Activated naive CD8-positive, alpha-beta T cell treated with anti-CD3 and anti-CD28 coated beads, Interleukin-2, amount 50 U/mL, for 16 hours (primary cell): ENCODE results near the gene FAM107B.
"Not testable (repeated sequence)": the region's sequence is repeated elsewhere in the genome, so short reads cannot be mapped to it uniquely, and the experiment has no call there.

Source experiments
- DNase-seq: peaks from one replicate; pipeline ENCODE4 v3.0.0-alpha.2; 2020; ENCODE audit warnings: low read depth, low spot score

The FAM107B gene

DNA sequence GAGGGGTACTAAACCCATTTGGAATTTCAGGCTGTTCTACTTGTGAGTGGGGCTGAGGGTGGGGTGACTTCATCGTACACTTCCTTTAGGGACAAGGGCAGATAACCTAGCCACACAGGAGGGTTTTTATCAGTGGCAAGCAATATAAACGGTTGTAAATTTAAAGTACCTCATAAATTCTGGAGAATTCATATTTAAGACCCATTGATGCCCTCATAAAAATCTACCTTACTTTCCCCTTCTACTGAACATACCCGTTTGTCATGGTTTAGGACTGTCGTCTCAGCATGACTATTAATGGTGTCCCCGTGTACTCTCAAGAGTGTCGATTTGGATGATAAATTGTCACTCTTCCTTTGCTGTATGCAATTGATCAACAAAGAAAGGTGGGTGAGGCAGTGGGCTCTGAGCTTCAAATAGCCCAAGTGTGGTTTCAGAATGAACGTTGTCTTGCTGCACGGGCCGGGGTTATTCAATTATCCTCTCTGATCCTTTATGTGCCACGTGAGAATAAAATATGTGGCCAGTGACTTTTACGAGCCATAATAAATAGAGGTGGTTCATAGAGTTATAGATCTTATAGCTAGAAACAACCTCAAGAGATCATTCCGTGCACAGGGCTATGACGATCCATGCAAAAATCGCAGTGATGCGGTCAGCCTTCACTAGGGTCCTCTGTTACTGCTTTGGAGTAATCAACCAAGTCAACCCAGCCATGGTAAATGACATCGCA, 82.2 kb downstream of the FAM107B start:
- DNase-seq, result no peak

DNA sequence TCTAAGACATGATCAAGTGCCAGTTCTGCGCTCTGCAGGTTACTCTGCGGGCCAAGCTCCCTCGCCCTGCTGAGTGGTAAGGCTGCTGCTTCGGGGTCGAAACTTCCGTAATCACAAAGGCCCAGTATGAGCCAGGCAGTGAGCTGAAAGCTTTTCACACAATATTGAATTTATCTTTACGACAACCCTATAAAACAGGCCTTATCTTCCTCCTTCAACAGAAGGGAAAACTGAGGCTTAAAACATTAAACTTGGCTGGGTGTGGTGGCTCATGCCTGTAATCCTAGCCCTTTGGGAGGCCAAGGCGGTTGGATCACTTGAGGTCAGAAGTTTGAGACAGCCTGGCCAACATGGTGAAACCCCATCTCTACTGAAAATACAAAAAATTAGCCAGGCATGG, 83.3 kb downstream of the FAM107B start:
- no peak for DNase-seq

DNA sequence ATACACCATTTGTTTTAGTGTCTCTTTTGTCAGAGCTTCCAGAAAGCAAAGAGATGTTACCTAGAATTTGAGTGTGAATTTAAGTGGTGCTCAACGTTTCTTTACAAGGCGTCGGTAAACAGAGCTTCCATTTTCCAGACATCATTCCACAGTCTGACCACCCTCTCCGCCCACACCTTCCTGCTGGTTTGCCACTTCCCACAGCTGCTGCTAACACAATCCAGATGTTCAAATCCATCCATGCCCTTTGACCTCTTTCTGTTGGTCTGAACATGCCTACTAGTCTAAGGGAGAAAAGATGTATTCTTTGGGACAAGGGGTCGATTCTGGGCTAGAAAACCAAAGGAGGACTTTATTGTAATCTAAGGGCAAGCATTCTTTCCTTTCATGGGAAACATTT, 86.1 kb downstream of the FAM107B start:
- DNase-seq, result no peak

DNA sequence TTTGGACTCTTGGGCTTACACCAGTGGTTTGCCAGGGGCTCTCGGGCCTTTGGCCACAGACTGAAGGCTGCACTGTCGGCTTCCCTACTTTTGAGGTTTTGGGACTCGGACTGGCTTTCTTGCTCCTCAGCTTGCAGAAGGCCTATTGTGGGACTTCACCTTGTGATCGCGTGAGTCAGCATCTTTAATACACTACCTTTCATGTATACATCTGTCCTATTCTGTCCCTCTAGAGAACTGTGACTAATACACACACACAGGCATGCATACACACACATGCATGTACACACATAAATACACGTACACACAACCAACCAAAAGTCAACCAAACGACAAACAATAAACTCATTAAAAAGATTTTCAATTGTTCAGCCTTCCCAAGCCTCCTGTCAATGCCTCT, 86.5 kb downstream of the FAM107B start:
- DNase-seq, result not testable (repeated sequence)

DNA sequence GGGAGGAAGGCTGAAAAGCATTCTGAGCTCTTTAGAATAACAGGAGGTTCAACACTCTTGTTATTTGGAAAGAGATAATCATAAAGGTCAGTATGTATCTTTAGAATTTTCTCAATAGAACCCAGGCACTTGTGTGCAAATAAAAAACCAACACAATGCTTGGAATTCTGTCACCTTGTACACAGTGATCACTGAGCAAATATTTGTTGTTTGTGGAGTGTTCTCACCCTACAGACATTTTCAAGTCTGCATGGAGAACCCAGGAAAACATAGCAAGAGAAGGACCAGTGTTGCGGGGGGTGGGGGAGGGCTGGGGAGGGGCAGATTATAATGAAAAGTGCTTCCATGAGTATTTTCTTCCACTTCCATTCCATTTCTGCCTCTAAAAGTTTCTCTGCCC, 87.4 kb downstream of the FAM107B start:
- DNase-seq, result no peak

DNA sequence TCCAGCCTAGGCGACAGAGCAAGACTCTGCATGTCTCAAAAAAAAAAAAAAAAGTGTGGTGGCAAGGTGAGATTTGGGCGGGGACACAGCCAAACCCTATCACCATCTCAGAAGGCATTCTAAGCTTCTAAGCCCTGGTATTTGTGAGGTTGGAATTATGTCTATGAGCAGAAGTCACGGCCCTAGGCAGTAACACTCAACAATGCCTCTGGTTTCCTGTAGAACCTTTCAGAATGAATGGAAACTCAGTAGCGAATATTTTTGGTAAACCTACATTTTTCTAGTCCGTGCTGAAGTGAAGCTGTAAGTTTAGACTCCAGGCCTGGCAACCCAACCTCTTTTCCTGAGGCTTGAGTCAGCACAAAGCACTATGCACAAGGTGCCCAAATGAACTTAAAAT, 88.3 kb downstream of the FAM107B start:
- DNase-seq, result no peak

DNA sequence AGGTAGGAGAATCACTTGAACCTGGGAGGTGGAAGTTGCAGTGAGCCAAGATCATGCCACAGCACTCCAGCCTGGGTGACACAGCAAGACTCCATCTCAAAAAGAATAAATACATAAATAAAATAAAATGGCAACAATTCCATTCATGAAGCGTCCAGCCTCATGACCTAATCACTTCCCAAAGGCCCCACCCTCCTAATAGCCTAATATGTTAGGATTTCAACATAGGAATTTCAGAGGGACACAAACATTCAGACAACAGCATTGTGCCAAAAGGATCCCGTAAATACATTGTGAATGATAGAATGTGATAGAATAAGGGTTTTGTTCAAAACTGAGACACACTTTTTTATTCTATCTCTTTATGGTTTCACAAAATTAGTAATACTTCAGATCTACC, 90.3 kb downstream of the FAM107B start:
- no peak for DNase-seq

DNA sequence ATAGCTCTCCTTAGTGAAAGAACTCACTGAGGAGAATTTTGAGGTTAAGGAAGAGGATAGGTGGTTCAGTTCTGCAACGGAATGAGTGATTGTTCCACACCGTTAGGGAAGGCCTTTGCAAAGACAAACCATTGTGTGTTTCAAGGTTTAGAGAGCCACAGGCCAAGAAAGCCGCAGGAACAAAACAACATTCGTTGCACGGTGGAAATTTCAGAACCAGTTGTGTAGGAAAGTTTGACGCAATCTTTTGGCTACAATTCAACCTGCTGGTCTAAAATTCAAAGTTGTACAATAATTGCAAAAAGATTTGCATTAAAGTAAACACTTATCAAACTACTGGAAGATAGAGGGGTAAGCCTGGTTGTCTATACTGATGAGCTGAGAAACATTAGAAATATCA, 91.4 kb downstream of the FAM107B start:
- DNase-seq, result no peak

DNA sequence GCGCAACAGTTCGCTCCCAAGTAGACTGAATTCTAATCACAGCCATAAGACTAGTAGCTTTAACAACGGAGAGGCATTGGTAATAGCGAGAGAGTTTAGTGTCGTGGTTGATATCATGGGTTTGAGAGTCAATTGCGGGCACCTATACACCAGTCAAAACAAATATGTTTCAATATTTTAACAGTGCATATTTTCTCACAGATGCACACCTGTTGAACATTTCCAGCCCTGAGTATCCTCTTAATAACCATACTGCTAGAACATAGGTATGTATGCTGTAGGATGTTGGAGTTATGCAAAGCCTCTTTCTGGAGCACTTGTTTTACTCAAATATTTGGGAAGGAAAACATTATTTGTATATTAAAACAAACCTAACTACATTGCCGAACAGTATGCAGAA, 92.9 kb downstream of the FAM107B start:
- DNase-seq, result no peak

DNA sequence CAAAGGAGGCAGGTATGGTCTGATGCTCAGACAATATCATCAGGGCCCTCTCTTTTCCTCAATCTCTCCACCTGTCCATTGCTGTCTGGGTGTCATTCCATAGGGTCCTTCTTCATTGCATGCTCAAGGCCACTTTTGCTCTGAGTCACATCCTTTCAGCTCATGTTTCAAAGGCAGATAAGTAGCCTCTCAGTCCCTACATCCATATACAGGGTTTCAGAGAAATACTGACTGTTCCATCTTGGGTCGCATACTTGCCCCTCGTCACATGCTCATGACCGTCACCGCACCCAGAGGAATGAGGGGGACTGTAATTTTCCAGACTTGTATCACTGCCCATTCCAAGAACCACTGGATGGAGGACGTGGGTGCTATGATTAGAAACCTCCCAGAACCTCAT, 93.4 kb downstream of the FAM107B start:
- no peak for DNase-seq

DNA sequence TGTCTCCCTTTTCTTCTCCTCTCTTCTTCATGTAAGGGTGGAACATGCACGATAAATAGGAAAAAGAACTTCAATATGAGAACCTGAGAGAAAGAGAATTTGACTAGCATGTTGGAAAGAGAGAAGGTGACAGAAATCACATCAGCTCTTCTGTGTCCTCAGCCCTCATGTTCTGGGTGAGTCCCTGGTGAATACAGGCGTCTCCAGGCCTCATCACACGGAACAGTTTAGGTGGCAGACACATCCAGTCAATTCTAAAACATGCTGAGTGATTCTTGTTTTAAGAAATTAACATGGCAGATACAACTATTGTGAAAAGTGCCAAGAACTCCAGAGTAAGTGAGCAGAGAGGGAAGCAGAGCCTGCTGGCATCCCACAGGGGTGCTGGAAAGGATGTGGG, 96.1 kb downstream of the FAM107B start:
- DNase-seq, result no peak

DNA sequence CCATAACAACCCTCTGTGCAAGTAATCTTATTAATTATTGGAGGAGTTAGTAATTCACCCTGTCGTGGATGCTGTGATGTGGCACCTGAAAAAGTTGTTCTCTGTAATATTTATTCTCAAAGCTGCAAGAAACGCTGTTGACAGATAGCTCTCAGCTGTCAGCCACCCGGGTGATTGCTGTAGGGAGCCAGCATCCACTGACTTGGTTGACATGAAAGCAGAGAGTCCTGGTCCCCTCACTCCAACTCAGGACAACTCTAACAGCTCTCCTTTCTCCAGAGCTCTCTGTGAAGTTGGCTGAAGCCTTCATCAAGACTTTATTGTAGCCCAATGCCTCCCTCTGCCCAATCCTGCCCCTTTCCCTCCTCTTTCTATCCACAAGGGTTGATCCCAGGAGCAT, 98.0 kb downstream of the FAM107B start:
- no peak for DNase-seq

DNA sequence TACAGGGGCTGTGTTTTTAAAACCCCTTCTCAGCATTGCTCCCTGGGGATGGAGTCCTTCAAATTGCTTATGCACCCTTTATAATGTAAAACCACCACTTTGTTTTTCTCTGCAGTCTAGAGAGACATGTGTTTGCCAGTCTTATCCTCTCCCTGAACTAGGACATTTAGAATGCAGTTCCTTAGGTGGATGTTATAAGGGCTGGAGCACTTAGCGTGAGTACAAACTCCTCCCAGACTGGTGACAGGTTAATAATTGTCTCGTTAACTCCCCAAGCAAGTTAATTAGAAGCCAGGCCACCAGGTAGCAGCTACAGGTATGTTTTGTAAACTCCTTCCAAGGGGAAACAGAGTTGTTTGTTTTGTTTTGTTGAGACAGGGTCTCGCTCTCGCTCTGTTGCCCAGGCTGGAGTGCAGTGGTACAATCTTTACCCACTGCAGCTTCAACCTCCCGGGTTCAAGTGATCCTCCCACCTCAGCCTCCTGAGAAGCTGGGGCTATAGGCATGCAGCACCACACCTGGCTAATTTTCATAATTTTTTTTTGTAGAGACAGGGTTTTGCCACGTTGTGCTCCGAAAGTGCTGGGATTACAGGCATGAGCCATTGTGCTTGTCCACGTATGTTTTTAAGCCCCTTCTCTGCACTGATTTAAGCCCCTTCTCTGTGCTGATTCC, 100.2 kb downstream of the FAM107B start:
- DNase-seq, result no peak

DNA sequence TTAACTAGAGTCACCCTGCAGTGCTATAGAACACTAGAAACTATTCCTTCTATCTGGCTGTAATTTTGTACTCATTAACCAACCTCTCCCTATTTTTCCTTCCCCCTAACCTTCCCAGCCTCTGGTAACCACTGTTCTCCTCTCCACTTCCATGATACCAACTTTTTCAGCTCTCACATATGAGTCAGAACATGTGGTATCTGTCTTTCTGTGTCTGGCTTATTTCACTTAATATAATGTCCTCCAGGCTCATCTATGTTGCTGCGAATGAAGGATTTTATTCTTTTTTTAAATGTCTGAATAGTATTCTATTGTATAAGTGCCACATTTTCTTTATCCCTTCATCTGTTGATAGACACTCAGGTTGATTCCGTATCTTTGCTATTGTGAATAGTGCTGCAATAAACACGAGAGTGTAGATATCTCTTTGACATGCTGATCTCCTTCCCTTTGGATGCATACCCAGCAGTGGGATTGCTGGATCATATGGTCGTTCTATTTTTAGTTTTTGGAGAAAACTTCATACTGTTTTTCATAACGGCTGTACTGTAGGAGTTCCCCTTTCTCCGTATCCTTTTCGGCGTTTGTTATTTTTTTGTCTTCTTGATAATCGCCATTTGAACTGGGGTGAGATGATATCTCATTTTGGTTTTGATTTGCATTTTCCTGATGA, 101.4 kb downstream of the FAM107B start:
- DNase-seq, result no peak

DNA sequence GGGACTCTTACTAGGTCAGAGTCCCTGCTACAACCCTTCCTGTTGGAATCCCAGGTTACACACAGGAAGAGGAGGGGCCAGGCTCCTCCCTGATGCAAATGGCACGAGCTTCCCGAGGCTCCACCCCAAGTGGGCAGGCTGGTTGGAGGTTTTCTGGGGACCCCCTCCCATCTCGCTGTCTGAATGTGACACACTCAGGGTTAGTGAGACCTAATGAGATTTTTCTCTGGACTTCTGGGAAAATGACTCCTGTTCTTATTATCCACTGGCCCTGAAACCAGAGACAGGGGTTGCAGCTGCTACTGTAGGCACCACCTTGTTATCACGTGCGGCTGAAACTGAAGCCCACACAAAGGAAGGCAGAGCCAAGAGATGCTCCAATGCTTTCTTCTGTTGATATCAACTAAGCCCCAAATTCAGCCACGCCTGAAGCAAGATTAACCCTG, 103.3 kb downstream of the FAM107B start:
- no peak for DNase-seq

DNA sequence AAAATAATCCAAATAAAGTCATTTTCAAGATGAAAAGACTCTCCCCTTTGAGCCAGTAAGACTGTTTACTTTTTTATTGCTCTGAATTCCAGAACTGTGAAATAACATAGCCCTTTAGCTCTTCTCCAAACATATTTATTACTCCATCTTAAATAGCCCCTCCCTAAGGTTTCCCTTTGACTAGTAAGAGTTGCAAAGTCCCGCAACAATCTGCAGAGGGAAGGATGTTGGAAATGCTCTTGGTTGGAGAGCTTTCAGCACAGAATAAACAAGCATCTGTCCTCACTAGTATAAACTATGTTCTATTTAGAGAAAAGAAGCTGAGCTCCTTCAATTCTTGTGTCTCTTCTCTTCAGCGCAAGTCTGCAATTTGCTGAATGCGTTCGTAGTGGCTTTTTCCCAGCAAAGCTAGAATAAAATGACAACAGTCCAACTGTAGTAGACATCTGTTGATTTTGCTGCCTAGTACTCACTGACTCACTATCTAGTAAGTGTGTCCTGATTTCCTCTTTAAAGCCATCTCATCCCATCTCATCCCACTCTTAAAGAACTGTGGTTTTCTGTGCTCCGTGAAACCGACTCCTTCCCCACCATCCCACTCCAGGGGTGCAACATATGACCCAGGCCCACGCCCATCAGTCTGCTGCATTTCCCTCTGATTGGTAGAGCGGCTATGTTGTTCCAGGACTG, 104.0 kb downstream of the FAM107B start:
- no peak for DNase-seq

DNA sequence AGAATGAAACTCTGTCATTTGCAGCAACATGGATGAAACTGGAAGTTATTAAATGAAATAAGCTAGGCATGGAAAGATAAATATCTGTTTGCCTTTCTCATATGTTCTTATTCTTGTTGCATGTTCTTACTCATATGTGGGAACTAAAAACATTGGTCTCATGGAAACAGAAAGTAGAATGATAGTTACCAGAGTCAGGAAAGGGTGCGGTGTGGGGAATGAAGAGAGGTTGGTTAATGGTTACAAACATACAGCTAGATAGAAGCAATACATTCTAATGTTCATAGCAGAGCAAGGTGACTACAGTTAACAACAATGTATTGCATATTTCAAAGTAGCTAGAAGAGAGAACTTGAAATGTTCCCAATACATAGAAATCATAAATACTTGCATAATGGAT, 105.1 kb downstream of the FAM107B start:
- no peak for DNase-seq

DNA sequence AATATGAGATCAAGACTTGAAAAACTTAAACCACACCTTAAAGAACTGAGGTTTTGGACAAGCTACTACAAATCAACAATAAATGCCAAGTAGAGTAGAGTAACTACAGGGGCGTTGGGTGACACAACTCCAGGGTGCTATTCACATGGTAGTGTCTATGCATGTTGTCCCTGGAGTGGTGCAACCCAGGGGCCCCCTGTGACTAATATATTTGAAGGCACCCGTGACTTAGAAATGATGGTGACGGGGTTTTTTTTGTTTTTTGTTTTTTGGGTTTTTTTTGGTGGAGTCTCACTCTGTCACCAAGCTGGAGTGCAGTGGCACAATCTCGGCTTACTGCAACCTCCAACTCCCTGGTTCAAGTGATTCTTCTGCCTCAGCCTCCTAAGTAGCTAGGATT, 106.9 kb downstream of the FAM107B start:
- no peak for DNase-seq

DNA sequence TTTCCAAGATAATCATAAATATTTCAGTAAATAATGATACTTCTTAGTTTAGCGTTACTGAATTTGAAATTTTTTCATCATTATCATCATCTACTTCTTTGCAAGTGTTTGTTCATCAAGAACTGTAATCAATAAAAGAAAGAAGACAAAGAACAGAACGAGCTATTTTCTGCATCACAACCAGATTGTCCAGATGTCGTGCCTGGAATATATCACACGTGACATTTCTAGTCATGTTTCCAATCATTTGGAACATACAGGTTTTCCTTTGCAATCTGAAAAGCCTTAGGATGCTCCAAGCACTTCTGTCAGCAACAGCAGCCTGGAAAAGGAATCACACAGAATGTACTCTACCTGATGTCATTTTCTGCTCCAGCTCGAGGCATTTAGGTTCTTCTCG, 107.4 kb downstream of the FAM107B start:
- DNase-seq, result no peak

DNA sequence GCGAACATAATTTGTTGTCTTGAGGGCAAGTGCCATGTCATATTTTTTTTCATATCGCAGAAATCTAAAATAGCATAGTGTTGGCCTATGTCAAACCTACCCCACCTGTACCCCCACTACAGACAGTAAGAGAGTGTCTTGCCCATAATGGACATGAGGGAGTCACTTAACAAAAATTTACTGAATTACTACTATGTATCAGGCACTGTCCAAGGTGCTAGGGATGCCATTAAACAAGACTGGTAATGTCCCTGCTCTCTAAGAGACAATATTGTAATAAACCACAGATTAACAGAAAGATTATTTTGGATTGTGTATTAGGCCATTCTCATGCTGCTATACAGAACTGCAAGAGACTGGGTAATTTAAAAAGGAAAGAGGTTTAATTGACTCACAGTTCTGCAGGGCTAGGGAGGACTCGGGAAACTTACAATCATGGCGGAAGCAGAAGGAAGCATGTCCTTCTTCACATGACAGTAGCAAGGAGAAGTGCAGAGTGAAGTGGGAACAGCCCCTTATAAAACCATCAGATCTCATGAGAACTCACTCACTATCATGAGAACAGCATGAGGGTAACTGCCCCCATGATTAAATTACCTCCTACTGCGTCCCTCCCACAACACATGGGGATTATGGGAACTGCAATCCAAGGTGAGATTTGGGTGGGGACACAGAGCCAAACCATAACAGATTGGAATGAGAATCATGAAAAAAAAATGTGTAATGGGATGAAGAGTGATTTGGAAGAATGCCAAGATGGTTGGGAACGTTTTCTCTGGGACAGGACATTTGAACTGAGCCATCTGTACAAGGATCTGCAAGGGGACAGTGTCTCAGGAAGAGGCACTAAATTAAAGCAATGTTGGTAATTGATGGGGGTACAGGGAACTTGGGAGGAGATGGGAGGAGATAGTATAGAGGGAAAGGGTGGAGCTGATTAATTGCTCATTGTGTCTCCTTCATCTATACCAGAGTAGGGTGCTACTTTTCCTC, 108.5 kb downstream of the FAM107B start:
- DNase-seq, result no peak

DNA sequence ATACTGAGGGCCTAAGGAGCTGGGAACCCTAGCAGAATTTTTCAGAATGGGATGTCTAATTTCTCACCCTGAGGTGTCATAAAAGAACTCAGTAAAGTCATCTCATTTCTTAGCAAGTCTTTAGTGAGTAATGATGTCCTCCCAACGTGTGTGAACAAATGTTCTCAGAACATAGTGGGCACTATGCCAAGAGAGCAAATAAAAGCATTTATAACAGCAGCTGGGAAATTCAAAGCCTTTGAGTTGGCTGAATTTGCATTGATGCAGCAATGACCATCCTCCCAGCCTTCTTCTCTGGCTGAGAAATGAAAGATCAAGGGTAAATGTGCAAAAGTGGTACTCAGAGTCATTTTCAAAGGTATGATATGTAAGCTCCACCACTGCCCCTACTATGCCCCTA, 109.4 kb downstream of the FAM107B start:
- DNase-seq, result no peak
